ENCODE results near the gene B4GALT2. TPM values are rescaled to one million over a fixed set of nuclear protein-coding genes. Genes with fewer than 3 reads are reported as not detected.

The B4GALT2 gene
- total RNA-seq, 1 experiment from 2014 or later = 95.8 TPM

DNA sequence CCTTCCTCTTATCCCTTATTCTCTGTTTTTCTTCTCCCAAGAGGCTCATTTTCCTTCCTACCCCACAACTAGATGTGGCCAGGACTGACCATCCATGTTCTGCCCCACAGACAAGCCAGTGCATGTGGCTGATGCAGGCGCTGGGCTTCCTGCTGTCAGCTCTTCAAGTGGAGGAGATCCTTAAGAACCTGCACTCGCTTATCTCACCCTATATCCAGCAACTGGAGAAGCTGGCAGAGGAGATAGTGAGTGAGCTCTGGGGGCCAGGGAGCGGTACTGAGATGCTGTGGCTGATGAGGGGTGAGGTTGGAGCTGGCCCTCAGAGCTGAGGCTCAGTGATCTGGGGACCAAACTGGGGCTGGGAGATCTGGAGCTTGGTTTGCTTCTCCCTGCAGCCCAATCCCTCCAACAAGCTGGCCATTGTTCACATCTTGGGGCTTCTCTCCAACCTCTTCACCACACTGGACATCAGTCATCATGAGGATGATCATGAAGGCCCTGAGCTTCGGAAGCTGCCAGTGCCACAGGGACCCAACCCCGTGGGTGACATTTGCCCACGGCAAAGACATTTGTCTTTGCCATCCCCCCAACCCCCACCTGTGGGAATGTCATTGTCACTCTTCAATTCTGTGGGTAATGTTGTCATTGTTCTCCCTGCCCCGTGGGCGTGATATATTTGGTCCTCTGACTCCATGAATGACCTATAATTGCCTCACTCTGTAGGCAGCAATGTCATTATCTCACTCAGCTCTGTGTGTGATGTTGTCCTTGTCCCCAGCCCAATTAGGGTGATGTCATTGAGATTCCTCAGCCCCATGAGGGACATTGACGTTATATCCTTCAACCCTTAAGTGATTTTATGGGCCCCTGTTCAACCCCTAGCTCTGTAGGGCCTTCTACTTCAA lies 20.4 kb upstream of the B4GALT2 start:
- H3K27me3 ChIP-seq = no peaks in the 10 kb centered on the region
- H3K4me3 ChIP-seq = no peak overlapping the region
- peaks cover 15% of the 10 kb centered on the region for H3K36me3 ChIP-seq
- DNase-seq = no peak
- no peaks in the 10 kb centered on the region for H3K9me3 ChIP-seq

DNA sequence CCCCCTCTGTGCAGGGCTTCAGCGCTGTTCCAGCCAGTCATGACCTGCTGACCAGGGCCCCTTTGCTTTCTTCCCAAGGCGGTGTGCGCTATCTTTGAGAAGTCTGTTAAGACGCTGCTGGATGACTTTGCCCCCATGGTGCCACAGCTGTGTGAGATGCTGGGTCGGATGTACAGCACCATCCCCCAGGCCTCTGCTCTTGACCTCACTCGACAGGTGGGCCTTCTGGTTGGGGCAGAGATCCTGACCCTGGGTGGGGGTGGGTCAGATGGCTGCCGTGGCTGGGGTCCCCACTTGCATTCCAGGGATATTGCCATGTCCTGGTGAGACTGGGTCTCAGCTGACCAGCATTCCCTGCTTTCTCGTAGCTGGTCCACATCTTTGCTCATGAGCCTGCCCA lies 18.2 kb upstream of the B4GALT2 start:
- Histone ChIP-seq H3K4me3 (no peak overlapping the region), H3K9me3 (no peaks in the 10 kb centered on the region), H3K27me3 (no peaks in the 10 kb centered on the region), H3K36me3 (peaks cover 15% of the 10 kb centered on the region)
- DNase-seq = no peak

DNA sequence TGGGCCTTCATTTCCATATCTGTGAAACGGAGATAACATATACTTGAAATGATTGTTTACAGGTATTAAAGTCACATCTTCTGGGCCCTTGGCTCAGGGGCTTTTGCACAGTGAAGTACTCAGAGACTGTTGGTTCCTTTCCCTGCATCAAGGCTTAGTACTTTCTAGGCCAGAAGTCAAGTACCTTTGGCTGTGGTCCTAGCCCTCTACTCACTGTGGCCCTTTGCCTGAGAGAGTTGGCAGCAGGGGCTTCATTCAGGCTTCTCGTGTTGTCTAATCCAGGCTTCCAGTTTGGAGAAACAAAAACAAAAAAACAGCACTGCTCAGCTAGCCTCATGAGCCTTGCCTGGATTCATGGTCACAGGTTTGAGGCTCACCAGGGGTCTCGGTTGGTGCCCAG lies 17.3 kb upstream of the B4GALT2 start:
- peaks cover 13% of the 10 kb centered on the region for H3K36me3 ChIP-seq
- no peak for DNase-seq
- H3K9me3 ChIP-seq = no peaks in the 10 kb centered on the region
- no peak overlapping the region for H3K4me3 ChIP-seq
- H3K27me3 ChIP-seq = no peaks in the 10 kb centered on the region

DNA sequence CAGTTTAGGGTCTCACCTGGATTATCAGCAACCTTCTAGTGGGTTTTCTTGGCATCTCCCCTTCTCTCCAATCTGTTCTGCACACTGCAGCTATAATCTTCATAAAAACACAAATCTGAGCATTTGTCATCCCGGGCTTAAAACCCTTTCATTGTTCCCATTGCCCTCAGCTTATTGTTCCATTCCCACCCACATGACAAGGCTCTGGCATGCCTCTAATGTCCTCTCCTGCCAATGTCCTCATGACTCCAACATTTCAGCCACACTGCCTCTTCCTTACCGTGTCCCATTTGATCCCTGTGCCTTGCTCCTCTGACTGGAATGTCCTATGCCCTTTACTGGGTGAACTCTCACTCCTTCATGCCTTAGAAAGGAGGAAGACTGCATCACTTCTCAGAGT lies 16.7 kb upstream of the B4GALT2 start:
- Histone ChIP-seq H3K27me3 (no peaks in the 10 kb centered on the region), H3K9me3 (no peaks in the 10 kb centered on the region), H3K36me3 (peaks cover 11% of the 10 kb centered on the region), H3K4me3 (no peak overlapping the region)
- DNase-seq = no peak

DNA sequence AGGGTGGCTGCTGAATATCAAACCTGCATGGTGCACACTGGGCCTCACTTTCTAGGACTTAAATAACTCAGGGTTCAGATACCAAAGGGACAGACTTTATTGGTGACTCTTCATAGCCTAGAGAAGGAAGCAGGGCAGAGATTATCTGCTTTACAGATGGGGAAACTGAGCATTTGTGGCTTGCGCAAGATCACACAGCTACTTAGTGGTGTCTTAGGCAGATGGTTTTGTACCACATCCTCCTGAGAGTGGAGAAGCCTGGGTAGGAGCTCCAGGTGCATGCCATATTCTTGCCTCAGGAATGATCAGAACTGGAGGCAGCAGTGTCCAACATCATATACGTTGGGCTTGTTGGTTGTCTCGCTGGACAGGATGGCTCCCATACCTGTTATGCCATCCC lies 16.0 kb upstream of the B4GALT2 start:
- Histone ChIP-seq H3K9me3 (no peaks in the 10 kb centered on the region), H3K36me3 (peaks cover 5% of the 10 kb centered on the region; the same call in 1 of the 2 replicates), H3K27me3 (no peaks in the 10 kb centered on the region), H3K4me3 (no peak overlapping the region)
- no peak for DNase-seq

DNA sequence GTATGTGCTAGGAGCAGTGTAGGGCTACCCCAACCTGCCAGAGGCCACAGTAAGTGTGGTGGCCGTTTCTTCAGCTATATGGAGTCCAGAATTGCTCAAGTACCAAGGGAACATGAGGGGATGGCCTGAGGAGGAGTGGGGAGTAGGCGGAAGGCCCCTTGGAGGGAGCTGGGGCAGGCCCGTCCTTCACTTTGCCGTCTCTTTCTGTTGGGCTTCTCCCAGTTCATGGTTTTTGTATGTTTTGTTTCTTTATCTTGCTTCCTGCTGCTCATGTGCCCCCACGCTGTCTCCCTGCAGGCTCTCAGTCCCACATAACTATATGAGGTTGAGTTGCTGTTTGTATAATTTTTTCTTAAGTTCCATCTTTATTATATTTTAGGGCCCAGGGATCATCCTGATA lies 15.1 kb upstream of the B4GALT2 start:
- Histone ChIP-seq H3K27me3 (no peaks in the 10 kb centered on the region), H3K9me3 (no peaks in the 10 kb centered on the region), H3K4me3 (no peak overlapping the region), H3K36me3 (peaks cover 3% of the 10 kb centered on the region; the same call in 1 of the 2 replicates)
- DNase-seq = no peak

DNA sequence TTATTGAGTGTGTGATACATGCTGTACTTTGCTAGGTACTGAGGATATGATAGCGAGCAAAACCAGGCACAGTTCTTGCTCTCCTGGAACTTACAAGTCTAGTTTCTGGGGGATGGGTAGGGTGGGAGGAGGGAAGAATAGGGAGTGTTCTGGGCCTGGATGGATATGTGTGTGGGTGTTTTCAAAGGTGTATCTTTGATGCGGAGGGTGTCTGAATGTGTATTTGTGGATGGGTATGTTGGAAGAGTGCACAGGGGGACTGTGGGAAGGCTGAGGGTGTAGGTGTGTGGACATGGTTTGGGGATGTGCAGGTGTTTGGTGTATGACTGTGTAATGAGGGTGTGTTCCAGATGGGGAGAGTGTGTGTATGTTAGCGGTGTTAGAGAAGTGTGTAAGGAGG lies 13.7 kb upstream of the B4GALT2 start:
- Histone ChIP-seq H3K27me3 (no peaks in the 10 kb centered on the region), H3K9me3 (no peaks in the 10 kb centered on the region), H3K36me3 (peaks cover 2% of the 10 kb centered on the region), H3K4me3 (no peak overlapping the region)
- no peak for DNase-seq

DNA sequence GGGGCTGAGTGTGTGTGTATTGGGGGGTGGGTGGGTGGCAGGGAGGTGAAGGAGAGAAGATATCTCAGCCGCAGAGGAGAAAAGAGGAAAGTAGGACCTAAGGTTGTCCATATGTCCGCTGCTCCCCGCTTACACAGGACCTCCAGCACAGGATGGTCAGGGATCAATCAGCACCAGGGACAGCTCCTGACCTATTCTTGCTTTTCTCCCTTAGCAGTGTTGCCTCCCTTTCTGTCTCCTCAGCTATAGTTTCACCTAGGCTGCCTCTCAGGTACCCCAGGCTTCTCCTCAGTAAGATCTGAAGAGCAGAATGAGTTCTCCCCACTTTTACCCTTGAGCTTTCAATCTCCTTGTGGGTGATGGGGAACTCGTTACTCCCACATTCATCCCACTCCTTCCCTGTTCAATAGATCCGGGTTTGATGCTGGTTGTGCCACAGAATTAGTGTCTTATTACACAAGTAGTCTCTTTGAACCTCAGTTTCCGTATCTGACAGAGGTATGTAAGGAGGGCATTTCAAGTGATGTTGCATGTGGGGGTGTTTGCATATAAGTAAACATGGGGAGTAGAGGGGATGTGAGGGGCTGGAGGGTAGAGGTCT lies 10.6 kb upstream of the B4GALT2 start:
- H3K36me3 ChIP-seq = peaks cover 22% of the 10 kb centered on the region
- no peaks in the 10 kb centered on the region for H3K9me3 ChIP-seq
- no peak overlapping the region for H3K4me3 ChIP-seq
- H3K27me3 ChIP-seq = no peaks in the 10 kb centered on the region
- DNase-seq = no peak

DNA sequence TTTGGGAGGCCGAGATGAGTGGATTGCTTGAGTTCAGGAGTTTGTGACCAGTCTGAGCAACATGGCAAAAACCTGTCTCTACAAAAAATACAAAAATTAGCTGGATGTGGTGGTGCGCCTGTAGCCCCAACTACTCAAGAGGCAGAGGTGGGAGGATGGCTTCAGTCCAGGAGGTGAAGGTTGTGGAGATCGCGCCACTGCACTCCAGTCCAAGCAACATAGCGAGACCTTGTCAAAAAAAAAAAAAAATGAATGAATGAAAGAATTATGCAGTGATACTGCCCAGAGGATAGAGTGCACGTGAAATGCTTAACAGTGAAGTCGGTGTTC lies 9.6 kb upstream of the B4GALT2 start:
- Histone ChIP-seq H3K9me3 (no peaks in the 10 kb centered on the region), H3K36me3 (peaks cover 22% of the 10 kb centered on the region), H3K4me3 (peak overlapping the region; percentile 100), H3K27me3 (no peaks in the 10 kb centered on the region)
- DNase-seq = no peak

DNA sequence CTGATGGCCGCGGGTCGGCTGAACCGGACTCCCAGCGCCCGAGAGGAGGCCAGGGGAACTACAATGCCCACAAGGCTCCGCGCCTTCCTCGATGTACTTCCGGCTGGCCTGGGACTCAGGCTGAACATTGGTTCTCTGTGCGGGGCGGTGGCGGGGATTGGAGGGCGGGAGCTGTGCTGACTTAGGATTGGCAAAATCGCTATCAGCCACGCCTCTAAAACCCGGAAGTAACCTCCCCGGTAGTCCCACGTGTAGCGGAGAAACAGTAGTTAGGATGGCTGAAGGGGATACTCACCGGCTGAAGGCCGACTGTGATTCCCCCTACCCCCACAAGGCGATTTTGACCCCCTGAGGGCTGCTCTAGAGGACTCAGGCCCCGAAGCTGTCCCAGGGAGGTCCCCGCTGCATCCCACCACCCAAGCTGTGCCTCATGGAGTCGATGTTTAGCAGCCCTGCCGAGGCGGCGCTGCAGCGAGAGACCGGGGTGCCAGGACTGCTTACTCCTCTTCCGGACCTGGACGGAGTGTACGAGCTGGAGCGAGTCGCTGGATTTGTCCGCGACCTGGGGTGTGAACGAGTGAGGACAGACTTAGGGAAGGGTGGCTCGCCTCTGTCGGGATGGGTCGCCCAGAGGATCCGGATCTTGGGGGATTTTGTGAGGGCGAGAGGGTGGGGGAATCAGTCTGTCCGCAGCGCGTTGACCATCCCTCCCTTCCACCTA lies 9.1 kb upstream of the B4GALT2 start, which contains the start of gene DPH2:
DPH2 (plus strand) TSS at position 265 of the 721 bp plus-strand sequence; CDS start at position 431, 166 bp downstream.
- Histone ChIP-seq H3K27me3 (no peaks in the 10 kb centered on the region), H3K9me3 (no peaks in the 10 kb centered on the region), H3K4me3 (peak within 1 kb of the TSS; percentile 100), H3K36me3 (peaks cover 22% of the 10 kb centered on the region)
- DNase-seq = peak; percentile 98

DNA sequence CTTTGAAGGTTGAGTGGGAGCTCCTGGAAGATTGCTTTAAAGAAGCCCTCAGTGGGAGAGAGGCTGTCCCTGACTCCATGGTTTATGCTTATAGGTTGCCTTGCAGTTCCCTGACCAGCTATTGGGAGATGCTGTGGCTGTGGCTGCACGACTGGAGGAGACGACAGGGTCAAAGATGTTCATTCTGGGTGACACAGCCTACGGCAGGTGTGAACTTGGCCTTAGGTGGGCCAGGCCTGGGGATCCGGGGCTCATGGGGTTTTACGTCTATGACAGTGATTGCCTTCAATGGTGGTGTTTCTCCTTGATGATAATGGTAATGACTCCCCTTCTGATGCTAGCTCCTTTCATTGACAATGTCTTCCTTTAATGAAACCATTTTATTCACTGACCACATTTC lies 8.5 kb upstream of the B4GALT2 start:
- no peak for DNase-seq
- peak overlapping the region; percentile 100 for H3K4me3 ChIP-seq
- no peaks in the 10 kb centered on the region for H3K27me3 ChIP-seq
- H3K36me3 ChIP-seq = peaks cover 22% of the 10 kb centered on the region
- H3K9me3 ChIP-seq = no peaks in the 10 kb centered on the region

DNA sequence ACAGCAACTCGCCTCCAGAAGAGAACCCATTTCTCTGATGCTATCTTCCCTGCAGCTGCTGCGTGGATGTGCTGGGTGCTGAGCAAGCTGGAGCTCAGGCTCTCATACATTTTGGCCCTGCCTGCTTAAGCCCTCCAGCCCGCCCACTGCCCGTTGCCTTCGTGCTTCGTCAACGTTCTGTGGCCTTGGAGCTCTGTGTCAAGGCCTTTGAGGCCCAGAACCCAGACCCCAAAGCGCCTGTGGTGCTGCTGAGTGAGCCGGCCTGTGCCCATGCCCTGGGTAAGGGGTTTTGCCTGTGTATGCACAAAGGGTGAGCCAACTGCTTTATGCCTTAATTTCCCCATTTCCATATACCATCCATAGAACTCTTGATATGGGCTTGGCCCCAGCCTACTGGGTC lies 8.1 kb upstream of the B4GALT2 start:
- H3K4me3 ChIP-seq = peak overlapping the region; percentile 100
- no peaks in the 10 kb centered on the region for H3K27me3 ChIP-seq
- no peak for DNase-seq
- H3K36me3 ChIP-seq = peaks cover 22% of the 10 kb centered on the region
- no peaks in the 10 kb centered on the region for H3K9me3 ChIP-seq

DNA sequence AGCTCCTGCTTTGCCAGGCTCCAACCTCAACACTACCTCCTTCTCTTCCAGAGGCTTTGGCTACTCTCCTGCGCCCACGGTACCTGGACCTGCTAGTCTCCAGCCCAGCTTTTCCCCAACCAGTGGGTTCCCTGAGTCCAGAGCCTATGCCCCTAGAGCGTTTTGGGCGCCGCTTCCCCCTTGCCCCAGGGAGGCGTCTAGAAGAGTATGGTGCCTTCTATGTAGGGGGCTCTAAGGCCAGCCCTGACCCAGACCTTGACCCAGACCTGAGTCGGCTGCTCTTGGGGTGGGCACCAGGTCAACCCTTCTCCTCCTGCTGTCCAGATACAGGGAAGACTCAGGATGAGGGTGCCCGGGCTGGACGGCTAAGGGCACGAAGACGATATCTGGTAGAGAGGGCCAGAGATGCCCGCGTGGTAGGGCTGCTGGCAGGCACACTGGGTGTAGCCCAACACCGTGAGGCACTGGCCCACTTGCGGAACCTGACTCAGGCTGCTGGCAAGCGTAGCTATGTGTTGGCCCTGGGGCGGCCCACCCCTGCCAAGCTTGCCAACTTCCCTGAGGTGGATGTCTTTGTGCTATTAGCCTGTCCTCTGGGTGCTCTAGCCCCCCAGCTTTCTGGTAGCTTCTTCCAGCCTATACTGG lies 7.6 kb upstream of the B4GALT2 start:
- H3K4me3 ChIP-seq = no peak overlapping the region
- no peaks in the 10 kb centered on the region for H3K9me3 ChIP-seq
- DNase-seq = no peak
- peaks cover 25% of the 10 kb centered on the region for H3K36me3 ChIP-seq
- no peaks in the 10 kb centered on the region for H3K27me3 ChIP-seq

DNA sequence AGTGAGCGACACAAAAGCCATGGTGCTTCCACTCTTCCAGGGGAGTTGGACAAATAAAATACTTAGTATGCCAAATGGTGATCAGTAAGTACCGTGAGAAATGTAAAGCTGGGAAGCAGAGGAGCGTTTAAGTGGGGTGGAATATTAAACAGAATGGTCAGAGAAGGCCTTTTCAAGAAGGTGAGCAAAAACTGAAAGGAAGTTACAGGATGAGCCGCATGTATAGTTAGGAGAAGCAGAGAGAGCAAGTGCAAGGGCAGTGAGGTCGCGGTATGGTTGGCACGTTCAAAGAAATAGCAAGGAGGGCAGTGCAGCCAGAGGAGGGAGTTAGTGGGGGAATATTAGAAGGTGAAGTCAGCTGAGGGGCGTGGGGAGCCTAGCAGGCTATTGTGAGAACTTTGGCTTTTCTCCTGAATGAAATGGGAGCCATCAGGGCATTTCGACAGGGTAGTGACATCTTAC lies 5.0 kb upstream of the B4GALT2 start:
- no peaks in the 10 kb centered on the region for H3K27me3 ChIP-seq
- H3K4me3 ChIP-seq = peak overlapping the region; percentile 76
- DNase-seq = peak; percentile 36
- H3K9me3 ChIP-seq = no peaks in the 10 kb centered on the region
- peaks cover 44% of the 10 kb centered on the region for H3K36me3 ChIP-seq

DNA sequence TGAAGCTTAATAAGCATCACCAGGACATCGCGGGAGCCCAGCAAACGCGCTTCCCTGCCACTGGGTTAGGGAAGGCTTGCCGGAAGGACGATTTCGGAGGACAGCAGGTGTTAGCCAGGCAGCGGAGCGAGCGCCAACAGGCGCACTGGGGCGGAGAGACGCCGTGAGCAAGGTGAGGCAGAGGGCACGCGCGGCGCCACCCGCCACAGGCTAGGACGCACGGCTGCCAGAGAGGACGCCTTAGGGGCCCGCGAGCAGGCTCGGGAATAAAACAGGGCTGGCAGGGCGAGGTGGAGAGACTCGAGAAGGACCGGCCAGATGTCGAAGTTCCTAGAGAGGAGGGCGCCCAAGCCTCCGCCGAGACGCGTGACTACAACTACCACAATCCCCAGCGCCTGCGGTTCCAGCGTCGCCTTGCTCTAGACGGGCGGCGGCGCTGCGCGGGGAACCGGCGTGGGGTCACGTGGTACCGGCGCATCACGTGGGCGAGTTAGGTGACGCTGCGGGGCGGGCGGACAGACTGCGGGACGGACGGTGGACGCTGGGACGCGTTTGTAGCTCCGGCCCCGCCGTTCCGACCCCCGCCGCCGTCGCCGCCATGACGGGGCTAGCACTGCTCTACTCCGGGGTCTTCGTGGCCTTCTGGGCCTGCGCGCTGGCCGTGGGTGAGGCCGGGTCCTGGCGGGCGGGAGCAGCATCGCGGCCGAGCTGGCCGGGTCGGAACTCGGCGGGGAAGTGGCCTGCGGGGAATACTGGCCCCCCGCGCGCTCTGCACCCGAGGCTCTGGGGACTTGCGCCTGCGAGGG lies 4.4 kb upstream of the B4GALT2 start, which contains the start of gene ATP6V0B:
ATP6V0B (plus strand) TSS at position 518 of the 806 bp plus-strand sequence; CDS start at position 599, 81 bp downstream.
- DNase-seq = peak; percentile 95
- peak within 1 kb of the TSS; percentile 76 for H3K4me3 ChIP-seq
- H3K36me3 ChIP-seq = peaks cover 44% of the 10 kb centered on the region
- no peaks in the 10 kb centered on the region for H3K27me3 ChIP-seq
- no peaks in the 10 kb centered on the region for H3K9me3 ChIP-seq
